OCI-LY7 (cell line): ENCODE results near the gene SPATA13.

Source experiments
- CTCF ChIP-seq: fragments of 200-600 bp; sonication (generic); conservative IDR thresholded peaks from 2 replicates; pipeline ENCODE4 v1.5.1; 2014; ENCODE audit warnings: mild to moderate bottlenecking, antibody characterized with exemption, low read length, moderate library complexity, mixed read lengths
- EZH2phosphoT487 ChIP-seq: fragments of 200-600 bp; sonication (generic); IDR thresholded peaks from 2 replicates; pipeline ENCODE4 v1.6.1; 2018; ENCODE audit warnings: low read depth, borderline replicate concordance, mild to moderate bottlenecking, mixed run types, antibody characterized with exemption, low read length, moderate library complexity, mixed read lengths

GRCh38 chr13:24214528-24214927, 54.0 kb downstream of the SPATA13 start:
- TF ChIP-seq CTCF = no peak
- TF ChIP-seq EZH2phosphoT487 = no peak
